NT2/D1 (cell line): Measurements from ENCODE around the gene KIAA1614.

Experiments
- SUZ12 ChIP-seq: IDR thresholded peaks from 2 replicates; pipeline ENCODE4 v1.6.1; 2011; ENCODE audit not compliant: insufficient read length, insufficient read depth; ENCODE audit errors: extremely low read depth
- YY1 ChIP-seq: IDR thresholded peaks from 2 replicates; pipeline ENCODE4 v1.6.1; 2011; ENCODE audit not compliant: insufficient read length, insufficient read depth
- ZNF274 ChIP-seq: IDR thresholded peaks from 2 replicates; pipeline ENCODE4 v1.6.1; 2011; ENCODE audit warnings: mild to moderate bottlenecking, low read depth, low read length

- TF ChIP-seq YY1 (no peak), SUZ12 (no peak), ZNF274 (no peak)
Observed at GRCh38 chr1:180976191-180976590, 63.5 kb downstream of the KIAA1614 start.
